Middle frontal gyrus (tissue), 1 donor: Measurements from ENCODE around the gene AGAP1.

Experiments
- DNase-seq: peaks from one replicate; pipeline ENCODE4 v3.0.0-alpha.2; 2015; ENCODE audit warnings: low spot score; ENCODE audit errors: extremely low spot score

The AGAP1 gene

DNA sequence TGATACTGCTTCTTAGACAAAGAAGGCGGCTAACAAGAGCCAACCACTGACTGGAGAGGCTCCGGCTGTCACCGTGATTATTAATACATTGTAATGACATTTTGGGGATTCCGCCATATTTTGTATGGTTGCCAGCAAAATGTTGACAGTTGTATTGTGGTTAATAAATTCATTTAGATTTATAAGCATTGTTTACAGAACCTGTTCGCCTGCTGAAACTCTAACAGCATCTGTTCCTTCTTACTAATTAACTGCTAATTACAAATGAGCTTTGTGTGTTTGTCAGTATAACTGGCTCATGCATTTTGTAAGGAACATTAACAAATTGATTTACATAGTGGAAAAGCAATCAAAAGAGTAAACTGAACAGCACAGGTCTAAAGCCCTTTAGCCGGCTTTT is 342.0 kb downstream of the AGAP1 start:
- DNase-seq = no peak

DNA sequence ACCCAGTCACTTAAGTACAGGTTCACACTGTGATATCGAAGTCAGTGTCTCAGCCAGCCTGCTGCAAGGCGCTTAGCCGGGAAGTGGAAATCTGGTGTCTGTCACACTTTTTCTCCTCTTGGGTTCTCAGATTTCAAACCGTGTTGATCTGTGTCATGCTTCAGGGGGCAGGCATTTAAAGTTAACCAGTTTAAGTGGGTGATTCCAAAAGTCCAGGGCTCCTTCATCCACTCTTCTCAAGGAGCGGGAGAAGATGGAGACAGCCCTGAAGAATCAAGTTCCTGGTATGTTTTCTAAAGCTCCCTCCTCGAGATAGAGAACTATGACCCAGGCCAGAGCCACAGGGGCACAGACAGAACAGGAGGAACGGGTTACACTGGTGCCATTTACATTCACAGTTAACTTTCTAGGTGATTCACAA is 342.7 kb downstream of the AGAP1 start:
- no peak for DNase-seq

DNA sequence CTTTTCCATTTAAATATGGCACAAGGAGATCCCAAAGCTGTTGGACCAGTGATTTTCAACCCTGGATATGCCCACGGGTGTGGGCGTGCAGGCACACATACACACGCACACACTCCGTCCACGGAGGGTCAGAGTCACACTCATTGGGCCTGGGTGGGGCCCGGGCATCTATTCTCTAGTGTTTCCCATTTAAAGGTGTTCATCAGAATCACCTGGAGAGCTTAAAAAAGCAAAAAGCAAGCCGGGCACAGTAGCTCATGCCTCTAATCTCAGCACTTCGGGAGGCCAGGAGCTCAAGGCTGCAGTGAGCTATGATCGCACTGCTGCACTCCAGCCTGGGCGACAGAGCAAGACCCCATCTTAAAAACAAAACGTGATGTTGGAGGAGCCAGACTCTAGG is 345.4 kb downstream of the AGAP1 start:
- no peak for DNase-seq

DNA sequence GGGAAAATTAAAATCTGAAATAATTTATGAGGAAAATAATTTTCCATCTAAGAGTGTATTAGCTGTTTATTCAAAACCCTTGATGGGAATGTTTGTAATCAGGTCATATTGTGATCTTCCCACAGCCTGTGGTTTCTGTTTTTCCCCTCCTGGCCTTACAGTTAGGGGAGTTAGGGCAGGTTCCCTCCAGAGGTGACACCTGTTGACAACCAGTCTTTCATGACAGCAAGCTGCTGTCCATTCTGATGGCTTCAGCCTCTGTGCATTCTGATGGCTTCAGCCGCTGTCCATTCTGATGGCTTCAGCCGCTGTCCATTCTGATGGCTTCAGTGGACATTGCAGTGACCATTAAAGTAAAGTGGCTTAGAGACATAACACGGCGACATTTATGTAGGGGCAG is 346.1 kb downstream of the AGAP1 start:
- no peak for DNase-seq

DNA sequence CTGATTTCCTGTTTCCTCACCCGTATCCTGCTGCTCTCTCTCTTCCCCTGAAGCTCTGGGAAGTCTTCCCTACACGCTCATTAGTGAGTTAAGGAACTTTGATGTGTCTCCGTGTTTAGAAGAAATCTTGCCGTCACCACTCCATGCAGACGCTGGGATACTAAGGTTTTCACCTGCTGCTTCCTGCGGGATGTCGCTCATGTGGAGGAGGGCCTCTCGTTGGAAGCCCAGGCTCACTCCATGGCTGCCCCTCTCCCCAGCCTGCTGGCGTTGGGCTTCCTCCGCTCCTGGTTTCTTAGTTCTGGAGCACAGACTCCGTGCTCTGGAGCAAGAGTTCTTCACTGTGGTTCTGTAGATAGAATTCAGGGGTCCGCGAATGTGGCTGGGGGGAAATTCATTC is 348.0 kb downstream of the AGAP1 start:
- no peak for DNase-seq

DNA sequence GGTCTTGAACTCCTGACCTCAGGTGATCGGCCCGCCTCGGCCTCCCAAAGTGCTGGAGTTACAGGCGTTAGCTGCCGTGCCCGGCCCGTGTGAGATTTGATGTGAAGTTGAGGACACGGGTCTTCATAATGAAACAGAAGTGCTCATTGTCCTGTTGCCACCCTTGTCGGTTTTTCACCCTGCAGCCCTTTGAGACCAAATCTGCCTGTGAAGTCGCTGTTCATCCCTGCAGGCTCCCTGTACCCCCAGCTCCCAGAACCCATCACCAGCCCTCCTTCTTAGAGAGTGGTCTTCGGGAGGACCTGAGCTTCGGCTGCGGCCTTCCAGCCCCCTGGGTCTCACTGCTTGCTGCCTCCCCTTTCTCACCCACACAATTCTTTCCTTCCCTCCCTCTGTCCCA is 349.1 kb downstream of the AGAP1 start:
- DNase-seq = no peak

DNA sequence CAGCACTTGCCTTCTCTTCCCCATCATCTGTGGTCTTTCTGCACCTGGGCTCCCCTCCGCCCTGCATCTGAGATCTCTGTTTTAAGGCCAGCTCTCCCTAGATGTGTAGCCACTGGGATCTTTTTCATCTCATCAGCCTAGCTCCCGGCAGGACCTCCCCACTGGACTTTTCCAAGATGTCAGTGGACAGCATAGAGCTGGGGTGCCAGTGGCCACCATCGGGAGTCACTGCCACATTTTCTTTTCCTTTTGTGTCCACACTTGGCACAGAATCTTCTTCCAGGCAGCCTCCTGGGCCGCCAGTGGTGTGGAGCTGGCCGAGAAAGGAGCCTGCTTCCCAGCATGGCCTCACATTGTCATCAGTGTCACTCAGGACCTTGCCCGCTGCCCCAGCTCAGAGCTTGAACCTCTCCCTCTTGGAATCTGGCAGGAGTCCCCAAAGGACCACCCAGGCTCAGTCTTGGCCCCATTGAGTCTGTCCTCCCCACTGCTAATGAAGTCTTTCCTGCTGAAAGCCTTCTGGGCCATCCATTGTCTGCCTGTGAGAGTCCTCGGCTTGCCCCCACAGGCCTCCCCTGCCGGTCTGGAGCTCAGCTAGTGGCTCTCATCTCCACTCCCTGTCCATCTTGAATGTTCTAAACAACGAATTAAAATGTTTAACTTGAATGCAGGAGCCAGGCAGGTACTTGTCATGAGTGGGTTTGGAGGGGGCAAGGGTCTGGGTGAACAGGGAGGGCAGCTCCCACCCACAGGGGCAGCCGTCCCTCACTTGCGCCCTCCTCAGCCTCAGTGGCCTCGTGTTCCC is 349.9 kb downstream of the AGAP1 start:
- no peak for DNase-seq

DNA sequence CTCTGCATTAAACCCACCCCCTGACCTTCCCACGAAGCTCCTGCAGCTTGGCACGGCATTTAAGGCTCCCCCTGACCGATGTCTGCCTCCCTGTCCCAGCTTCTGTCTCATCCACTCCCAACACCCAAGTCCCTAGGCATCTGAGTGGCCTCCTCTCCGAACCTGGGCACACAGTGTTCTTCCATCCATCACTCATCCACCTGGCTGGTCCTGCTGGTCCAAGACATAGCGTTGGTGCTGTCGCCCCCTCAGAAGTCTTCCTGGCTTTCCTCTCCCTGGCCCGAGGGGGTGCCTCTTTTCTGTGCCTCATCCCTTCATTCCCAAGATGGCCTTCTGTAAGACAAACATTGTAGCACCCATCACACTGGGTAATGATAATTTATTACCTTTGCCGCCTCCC is 350.7 kb downstream of the AGAP1 start:
- DNase-seq = no peak

DNA sequence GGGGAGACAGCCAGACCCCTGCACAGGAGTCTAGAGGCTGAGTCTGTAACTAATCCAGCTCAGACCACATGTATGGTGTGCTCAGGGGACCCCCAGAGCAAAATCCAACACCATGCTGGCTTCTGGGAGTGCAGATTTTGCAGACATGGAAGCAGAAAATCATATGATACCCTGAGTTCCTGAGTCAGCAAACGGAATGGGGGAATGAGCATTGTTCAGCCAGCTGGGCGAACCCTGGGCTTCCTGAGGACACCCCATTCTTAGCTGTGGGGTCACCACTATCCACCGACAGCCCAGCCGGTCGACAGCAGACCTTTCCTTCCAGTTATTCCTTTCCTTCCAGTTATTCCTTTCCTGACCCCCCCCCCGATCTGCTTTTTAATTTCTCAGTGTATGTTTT is 351.4 kb downstream of the AGAP1 start:
- DNase-seq = no peak

DNA sequence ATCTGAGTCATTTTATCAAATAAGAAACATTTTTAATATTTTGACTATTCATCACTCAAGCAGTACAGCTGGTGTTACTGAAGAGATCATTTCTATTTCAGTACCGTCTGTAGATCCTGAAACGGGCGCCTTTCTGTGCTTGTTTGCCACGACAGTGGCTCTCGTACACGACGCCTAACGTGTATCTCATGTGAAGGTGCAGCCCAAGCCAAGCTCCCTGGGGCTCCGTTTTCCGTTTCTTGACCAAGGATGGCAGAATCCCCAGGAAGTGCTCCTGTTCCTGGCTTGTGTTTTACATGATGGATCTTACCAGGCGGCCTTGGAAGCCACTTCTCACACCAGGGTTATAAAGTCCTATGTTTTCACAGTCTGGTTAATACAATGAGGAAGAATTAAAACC is 353.7 kb downstream of the AGAP1 start:
- no peak for DNase-seq

DNA sequence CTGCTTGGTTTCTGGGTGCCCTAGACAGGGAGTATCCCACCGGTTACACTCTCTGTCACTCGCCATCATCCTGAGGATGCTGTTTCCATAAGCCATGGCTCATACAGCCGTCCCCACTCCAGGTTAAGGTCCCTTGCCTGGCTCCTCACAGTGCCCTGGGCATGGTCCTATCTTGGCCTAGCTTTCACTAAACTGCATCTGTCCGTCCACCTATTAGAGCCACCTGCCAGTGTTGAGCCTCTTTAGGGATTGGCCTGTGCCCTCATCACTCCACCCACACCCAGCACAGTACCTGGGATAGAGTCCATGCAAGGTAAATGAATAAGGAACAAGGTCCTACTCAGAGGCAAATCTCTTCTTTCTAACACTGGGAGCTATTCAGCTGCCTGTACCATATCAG is 354.2 kb downstream of the AGAP1 start:
- DNase-seq = no peak

DNA sequence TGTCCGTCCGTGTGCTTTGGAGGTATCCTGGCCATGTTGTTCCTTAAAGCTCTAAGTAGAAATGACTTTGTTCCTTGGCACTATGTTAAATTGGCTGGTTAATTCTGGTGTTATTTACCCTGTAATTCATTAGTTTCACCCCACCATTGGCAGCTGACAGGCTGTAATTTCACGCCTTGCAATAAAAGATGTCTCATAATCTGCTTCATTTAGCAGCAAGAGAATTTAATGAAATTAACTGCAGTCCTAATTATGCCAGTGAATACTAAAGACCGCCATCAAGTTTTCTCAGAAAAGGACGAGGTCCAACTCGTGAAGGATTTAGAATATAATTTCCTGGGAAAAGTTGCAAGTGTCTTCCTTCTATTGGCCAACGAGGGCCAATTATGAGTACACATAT is 355.1 kb downstream of the AGAP1 start:
- DNase-seq = no peak

DNA sequence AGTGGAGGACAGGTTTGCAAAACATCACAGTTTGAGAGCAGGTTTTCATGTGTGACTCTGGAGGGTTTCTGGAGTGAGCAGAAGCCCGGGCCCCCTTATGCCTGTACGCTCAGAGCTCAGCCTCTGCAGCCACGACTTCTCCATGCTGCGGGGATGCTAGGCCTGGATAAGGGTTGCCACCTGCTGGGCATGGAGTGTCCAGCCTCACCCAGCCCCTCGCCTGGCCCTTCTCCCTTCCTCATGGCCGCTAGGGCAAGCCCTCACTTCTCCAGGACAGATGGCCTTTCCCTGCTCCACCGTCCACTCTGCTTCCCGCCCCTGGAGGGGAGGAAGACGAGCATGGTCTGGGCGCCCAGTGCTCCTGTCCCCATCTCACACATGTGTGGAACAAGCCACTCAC is 355.6 kb downstream of the AGAP1 start:
- no peak for DNase-seq

DNA sequence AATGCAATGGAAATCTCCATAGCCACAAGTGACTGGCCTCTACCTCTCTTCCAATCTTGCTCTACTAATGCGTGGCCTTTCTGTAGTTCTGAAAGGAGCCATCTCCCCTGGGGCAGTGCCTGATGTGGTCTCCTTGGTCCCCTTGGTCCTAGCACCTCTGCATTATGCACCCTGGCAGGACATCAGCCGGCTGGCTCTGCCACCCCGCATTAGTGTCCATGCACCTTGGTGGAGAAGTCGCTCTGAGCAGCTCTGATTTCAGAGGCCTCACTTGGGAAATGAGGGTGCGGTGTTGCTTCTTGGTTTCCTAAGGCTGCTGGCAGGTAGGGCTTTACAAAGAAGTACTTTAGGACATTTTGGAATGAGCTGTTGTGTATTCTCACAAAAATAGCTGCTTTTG is 356.4 kb downstream of the AGAP1 start:
- no peak for DNase-seq

DNA sequence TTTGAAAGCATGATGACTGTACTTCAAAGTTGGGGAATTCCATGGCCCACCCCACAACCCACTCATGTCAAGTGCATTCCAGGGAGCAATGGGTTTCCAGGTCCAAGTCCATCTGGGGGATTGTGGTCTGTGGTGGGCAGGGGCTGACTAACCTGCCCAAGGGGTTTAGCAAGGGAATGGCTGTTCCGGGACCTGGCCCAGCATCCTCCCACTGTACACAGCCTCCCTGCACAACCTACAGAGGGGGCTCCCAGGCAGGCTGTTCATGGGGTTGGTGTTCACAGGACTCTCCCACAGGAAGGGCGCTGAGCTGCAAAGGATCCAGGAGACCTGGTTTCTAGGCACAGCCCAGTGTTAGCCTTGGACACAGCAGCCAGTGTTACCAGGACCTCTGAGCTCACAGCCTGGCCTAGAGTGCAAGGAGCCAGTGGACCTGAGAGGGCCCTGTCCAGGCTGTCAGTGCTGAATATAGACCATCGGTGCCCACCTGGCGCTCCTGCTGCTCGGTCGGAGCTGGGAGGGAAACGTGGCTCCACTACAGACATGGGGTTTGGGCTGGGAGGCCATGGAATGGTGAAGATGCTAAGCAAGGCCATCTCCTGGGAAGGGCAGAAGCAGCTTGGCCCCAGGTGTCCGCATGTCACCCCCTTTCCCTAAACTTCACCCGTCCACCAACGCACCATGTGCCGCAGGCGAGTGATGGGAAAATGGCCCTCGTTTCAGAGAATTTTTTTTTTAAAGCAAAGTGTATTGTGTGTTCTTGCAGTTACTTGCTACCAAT is 357.1 kb downstream of the AGAP1 start:
- DNase-seq = no peak

DNA sequence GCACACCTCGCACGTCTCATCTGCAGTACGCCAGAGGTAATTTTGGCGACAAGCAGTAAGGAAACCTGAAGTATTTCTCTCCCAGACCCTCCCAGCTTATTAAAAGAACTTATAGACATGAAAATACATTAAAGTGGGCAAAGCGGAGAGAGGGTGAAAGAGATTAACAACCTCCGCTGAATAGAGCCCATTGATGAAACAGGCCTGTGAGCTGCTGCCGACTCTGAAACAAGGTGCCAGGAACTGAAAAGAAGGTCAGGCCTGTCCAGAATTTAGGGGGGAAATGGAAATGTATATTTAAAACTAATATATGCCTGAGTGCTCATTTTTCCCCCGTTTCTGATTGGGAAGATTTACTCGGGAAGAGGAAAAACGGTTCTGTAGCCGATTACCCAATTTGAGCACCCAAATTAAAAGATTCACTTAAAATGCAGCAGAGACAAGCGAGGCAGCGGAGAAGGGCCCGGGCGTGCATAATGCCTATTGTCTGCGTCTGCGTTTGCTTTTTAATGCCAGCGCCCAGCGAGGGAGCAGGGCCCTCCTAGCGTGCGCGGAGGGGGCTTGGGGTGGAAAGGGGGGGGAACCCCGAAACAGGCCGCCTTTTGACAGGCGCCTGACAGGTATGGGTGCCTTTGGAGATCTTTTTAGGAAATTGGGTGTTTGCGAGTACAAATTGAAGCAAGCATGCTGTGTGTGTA is 358.1 kb downstream of the AGAP1 start:
- DNase-seq = no peak

DNA sequence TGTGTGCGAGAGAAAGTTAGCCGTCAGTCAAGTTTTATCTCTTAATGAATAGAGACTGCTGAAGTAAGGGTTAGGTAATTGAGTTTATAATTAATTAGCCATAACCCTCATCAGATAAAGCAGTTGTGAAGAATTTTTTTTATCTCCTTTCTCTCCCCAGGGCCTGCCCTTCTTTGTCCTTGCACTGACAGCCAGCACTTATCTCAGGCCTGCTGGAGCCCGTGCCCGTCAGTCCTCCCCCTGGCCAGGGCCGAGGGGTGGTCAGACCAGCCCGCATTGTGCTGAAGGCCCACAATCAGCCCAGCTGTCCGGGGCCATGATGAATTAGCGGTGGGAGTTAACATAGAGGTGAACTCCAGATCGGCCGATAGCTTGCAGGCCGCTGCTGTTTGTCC is 358.7 kb downstream of the AGAP1 start:
- DNase-seq = no peak

DNA sequence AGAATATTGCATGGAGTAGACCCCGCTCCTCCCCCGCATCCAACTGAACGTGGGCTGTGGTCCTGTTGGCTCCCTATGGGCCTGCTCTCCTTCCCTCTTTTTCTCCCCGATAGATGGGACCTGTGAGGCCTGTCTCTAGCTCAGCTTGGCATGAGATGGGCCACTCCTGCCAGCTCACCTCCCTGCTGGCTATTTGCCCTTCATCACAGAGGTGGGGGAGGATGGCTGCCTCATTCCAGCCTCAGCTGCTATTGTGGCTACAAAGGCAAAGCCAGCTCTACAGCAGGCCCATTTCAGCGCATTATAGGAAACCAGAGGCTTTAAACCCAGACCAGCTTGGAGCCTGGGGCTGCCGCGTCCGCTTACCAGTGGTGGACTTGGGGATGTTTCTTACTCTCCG is 360.4 kb downstream of the AGAP1 start:
- DNase-seq = no peak

DNA sequence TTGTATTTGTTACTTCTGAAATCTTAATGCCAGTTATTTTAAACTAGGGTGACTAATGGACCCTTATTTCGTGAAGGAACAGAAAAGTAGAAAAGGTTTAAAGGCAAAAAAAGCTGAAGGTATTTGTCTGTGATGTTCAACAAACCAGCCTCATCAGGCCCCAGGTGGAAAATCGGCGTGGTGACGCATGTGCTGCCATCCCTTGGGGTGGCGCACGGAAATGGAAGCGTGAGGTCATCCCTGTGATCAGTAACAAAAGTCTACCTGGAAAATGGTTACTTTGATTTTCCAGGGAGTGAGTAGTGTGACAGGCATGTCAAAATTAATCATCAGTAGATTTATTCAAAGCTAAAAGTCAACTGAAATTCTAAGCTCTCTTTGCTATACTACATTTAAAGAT is 361.2 kb downstream of the AGAP1 start:
- DNase-seq = no peak

DNA sequence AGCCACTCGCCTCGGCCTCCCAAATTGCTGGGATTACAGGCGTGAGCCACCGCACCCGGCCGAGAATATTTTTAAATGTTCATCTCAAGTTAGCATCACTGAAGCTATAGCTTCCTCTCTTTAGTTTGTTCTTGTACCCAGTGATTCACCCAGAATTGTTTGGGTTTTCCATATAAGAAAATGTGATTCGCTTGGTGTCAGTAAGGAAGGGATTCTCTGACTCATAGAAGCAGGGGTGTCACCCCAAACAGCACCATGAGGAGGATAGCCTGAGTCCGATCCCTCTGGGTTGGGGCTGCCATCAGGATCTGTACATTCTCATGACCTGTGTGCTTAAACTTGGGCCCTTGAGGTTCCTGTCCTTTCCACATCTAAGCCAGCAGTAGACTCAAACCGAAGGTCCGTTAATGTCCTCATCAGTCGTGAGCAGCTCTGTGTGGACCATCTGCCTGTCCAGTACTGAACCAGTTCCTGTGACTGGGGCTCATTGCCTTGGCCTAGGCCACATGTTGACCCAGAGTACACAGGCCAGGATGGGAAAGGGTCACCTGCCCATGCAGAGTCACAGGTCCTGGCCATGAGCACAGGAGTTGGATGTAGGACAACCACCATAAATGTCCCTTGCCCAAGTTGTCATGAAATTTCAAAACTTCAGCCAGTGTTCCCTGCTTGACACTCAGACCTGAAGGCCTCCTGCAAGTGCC is 362.5 kb downstream of the AGAP1 start:
- no peak for DNase-seq

DNA sequence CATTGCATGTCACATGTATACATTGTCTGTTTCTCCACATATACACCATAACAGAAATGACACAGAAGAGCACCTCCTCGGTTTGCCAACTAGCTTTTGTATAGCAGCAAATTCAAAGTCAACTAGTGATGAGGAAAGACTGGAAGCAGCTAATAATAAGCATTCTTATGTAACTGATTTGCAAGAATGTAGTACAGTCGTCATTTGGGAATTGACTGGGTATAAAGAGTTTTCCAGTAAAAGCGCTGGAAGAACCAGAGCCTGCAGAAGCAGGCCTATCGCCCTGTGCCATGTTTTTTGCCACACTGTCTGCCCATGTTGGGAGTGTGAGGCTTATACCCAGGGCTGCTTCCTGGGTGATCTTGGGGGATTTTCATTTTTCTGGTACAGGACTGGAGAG is 363.8 kb downstream of the AGAP1 start:
- no peak for DNase-seq

DNA sequence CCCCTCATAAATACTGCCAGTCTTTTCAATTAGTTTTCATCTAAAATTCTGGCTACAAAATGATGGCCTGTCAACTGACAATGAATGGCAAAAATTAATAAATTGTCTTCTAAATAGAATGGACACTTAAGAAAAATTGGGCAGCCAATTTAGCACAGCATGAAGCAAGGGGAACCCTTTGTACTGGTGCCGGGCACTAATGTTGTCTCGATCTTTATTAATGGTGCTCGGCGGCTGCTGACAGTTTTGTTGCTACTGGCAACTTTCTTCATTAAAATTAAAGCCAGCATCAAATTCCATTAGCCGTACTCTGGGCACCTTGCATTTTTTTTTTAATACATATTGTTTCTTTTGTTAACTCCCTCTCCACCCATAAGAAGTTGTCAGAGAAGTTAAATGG is 365.0 kb downstream of the AGAP1 start:
- DNase-seq = no peak
